ENCODE results near the gene NEXN.
"Not testable (repeated sequence)": the region's sequence is repeated elsewhere in the genome, so short reads cannot be mapped to it uniquely, and the experiment has no call there.

NEXN gene

GRCh38 chr1:77906019-77906545, 17.7 kb downstream of the NEXN start:
- no peak for DNase-seq (ENCODE audit: low read depth)

GRCh38 chr1:77906624-77907023, 18.2 kb downstream of the NEXN start:
- DNase-seq (ENCODE audit: low read depth), result no peak

- DNase-seq (ENCODE audit: low read depth), result no peak
Measured at GRCh38 chr1:77910116-77910515, 21.7 kb downstream of the NEXN start.

DNA sequence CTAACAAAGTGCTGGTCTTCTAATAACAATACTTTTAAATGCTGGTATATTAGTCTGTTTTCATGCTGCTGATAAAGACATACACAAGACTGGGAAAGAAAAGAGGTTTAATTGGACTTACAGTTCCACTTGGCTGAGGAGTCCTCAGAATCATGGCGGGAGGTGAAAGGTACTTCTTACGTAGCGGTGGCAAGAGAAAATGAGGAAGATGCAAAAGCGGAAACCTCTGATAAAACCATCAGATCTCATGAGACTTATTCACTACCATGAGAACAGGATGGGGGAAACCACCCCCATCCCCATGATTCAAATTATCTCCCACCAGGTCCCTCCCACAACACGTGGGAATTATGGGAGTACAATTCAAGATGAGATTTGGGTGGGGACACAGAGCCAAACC, 30.5 kb downstream of the NEXN start:
- DNase-seq (ENCODE audit: low read depth), result not testable (repeated sequence)

GRCh38 chr1:77925518-77925917, 37.1 kb downstream of the NEXN start:
- DNase-seq (ENCODE audit: low read depth), result no peak

- no peak for DNase-seq (ENCODE audit: low read depth)
Measured at GRCh38 chr1:77925956-77926355, 37.5 kb downstream of the NEXN start.

DNA sequence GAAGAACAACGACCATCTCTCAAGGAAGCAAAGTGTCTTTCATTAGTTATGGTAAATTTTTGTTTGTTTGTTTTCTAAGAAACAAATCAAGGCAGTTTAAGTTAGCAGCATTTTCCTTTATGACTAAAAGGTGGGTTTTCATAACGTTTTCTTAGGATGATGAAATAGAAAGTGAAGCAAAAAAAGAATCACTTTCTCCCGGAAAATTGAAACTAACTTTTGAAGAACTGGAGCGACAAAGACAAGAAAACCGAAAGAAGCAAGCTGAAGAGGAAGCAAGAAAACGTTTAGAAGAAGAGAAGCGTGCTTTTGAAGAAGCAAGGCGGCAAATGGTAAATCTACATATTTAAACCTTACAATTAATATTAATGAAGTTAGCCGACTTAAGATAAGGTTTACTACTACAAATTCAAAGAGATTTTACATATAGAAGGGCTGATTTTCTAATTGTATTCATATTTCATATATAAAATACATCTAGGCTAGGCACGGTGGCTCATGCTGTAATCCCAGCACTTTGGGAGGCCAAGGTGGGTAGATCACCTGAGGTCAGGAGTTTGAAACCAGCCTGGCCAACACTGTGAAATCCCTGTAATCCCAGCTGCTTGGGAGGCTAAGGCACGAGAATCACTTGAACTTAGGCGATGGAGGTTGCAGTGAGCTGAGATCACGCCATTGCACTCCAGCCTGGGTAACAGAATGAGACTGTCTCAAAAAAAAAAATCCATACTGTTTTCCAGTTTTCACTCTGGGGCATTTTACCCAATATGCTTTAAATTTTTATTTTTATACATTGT, 38.3 kb downstream of the NEXN start:
- DNase-seq (ENCODE audit: low read depth), result no peak

DNA sequence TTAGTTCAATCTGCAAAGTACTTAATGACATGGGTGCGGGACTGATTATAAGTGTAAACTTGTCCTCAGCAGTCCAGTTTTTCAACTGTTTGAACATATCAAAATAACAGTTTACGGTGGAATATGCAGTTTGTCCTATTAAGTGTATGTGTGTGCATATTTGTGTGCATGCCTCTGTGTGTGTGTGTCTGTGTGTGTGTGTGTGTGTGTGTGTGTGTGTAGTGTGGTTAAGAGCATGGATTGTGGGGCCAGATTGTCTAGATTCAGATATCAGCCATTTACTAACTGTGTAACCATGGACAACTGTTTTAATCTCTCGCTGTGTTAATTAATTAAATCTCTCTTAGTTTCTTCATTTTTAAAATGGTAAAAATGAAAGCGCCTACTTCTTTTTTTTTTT, 39.0 kb downstream of the NEXN start:
- DNase-seq (ENCODE audit: low read depth), result no peak

- DNase-seq (ENCODE audit: low read depth), result no peak
Measured at GRCh38 chr1:77929806-77930205, 41.4 kb downstream of the NEXN start.

GRCh38 chr1:77938651-77939050, 50.2 kb downstream of the NEXN start:
- DNase-seq (ENCODE audit: low read depth), result no peak

DNA sequence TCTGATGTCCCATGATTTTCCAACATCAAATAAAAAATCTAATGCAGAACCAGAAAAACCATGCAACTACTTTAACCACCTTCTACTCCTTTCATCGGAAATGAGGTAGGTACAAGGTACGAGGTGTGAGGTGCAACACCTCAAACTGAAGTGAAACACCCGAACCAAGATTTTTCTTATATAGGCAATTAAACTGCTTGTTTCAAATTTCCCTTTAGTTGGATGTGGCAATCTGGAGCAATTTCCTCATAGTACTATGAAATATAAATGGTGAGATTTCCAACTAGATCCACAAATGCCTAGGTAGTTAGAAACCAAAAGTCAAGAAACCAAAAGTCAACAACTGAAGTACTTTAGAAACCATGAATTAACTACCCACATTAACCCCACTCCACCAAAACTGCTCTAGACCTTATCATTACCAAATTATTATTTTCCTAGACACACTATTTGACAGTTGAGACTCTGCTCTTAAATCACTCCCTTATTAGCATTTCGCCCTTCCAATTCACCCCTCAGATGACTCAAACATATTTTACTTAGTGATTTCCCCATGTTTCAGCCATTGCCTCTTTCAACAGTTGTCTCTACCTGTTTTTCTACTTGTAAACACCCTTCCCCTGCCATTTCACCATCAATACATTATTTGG, 52.6 kb downstream of the NEXN start:
- DNase-seq (ENCODE audit: low read depth), result no peak

DNA sequence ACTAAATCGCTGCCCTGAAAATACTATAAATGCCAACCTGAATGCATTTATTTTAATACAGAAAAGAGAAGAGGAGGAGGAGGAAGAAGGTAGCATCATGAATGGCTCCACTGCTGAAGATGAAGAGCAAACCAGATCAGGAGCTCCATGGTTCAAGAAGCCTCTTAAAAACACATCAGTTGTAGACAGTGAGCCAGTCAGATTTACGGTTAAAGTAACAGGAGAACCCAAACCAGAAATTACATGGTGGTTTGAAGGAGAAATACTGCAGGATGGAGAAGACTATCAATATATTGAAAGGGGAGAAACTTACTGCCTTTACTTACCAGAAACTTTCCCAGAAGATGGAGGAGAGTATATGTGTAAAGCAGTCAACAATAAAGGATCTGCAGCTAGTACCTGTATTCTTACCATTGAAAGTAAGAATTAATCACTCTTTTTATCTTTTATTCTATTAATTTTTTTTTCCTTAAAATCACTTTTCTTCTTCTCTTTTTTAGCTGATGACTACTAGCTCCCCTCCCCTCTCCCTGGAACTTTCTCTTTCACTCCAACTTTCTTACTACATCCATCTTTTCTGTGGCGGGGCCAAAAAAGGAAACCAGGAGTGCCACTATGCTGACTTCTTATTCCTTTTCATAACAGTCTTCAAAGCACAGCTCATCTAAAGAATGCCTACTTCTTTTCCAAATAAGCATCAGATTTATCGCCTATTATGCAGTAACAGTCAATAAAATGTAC, 54.1 kb downstream of the NEXN start:
- DNase-seq (ENCODE audit: low read depth), result no peak

DNA sequence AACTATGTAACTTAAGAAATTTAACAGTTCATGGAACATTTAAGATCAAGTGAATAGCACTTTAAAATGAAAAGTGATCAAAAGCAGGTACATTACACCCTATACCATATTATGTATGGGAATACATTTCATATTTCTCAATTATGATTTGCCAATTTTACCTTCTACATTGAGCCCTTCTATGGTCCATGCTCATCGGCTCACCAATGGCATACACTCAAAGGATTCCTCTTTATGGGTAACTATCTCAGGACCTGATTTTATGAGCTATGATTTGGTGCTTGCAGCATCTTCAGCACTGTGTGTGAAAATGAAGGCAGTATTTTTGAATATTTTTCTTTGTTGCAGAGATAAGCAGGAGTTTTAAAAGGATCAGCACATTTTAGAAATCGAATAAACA, 56.9 kb downstream of the NEXN start:
- DNase-seq (ENCODE audit: low read depth), result no peak

- DNase-seq (ENCODE audit: low read depth), result no peak
Measured at GRCh38 chr1:77948841-77949424, 60.5 kb downstream of the NEXN start.

DNA sequence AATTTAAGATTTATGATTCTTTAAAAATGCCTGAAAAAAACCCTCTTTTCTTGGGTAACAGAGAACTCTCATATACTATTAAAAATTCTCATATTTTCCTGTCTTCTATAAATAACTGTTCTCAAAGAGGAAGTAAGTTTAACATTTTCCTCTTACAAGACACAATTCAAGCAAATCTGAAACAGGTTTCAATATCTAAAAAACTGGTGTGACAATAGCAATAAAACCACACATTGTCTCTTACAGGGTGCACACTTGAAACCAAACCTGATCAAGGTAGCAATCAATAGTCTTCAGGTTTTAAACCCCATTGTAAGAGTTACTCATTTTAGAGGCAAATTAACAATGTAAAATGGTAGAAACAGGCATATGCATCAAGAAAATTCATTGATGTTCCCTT, 62.4 kb downstream of the NEXN start:
- no peak for DNase-seq (ENCODE audit: low read depth)

GRCh38 chr1:77951328-77951727, 62.9 kb downstream of the NEXN start:
- DNase-seq (ENCODE audit: low read depth), result no peak

GRCh38 chr1:77953907-77954306, 65.5 kb downstream of the NEXN start:
- DNase-seq (ENCODE audit: low read depth), result no peak

DNA sequence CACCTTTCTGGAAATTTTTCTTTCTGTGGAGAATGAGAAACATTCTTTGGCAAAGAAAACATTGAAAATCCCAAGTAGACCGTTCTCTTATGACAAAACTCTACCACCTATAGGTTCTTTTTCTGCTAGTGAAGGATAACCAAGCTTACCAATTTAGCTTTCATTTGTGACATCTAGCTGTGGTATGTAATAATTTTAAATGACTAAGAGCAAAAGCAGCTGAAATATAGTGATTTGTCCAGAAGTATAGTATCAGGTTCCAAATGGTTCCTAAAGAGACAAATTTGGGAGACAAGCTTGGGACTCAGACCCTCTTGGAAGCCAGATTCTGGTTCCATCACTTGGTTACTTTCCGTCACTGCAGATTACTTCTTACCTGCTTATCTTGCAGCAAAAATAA, 66.1 kb downstream of the NEXN start:
- no peak for DNase-seq (ENCODE audit: low read depth)

DNA sequence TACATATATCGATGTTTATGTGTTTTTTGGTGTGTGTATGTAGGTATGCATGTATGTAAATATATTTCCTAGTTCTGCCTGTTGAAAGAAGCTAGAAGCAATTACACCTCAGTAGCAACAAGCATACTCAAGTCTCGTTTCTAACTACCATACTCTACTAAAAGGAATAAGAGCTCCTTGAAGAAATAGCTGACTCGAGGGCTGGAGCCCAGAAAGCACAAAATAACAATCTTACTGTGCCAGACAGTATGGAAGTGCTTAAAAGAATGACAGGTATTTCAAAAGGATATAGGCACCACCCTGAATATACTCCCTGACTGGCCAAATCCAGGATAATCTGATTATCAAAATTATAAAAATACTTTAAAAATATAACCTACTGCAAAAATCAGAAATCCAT, 67.3 kb downstream of the NEXN start:
- DNase-seq (ENCODE audit: low read depth), result no peak

DNA sequence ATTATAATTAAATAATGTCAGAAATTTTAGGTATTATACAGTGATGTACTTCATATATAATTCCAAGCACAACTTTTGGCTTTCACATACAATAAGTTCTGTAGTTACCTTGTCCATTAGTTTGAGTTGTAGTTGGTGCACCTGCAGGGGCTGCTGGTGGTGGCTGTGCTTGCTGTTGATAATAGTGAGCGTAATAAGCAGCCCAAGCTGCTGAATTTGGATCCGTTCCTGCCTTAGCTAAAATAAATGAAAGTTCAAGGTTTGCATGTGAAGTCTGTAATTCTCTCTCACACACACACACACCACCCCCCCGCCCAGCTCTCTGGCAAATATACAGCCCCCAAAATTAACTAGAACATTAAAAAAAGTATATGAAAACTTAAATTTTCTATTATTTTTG, 68.0 kb downstream of the NEXN start:
- no peak for DNase-seq (ENCODE audit: low read depth)

DNA sequence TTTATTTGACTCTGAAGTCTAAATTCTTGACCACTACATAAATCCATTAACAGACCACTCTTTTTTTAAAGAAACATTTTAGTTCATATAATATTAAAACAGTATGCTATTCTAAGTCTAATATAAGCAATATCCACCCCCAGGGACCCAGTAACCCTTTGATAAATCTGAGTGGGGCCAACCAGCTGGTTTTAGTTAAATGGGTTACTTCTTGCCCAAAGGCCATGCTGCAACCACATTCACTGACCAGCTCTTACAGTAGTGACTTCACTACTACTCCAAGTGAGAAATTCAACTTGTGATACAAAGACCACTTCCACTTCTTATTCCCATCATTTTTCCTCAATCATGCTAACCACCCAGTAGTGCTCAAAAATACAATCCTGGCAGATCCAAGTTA, 70.0 kb downstream of the NEXN start:
- DNase-seq (ENCODE audit: low read depth), result no peak

DNA sequence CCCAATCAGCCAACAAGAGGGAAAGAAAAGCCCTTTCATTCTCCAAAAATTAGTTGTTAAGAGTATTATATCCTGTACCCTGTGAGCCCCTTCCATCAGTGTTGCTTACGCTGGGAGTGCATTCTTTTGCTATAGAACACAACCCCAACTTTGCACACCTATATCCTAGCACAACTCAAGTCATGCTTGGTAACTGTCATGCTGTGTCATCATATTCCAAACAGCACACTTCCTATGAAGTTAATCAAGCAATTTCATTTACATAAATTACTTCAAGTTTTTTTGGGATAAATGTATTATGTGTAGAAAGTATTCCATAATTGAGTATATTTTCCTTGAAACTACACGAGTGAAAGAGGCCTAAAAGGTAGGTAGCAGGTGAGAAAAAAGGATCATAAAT, 70.4 kb downstream of the NEXN start:
- DNase-seq (ENCODE audit: low read depth), result no peak

DNA sequence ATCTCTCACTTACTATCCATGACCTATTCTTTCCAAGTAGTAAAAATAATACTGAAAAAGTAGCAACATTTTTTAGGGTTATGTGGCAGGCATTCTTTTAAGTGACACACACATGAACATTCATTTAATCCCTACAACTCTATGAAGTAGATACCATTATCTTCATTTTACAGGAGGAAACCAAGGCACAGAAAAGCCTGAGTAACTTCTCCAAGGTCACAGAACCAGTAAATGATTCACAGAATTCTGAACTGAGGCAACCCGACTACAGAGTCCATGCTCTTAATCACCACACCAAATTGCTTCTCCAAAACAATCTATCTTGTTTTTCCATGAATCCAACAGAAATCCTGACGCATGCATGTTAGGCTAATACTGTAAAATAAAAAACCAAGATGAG, 73.0 kb downstream of the NEXN start:
- no peak for DNase-seq (ENCODE audit: low read depth)
